Suprapubic skin (tissue), 4 donors: Measurements from ENCODE around the gene RAPGEF5.

Source experiments
- EP300 ChIP-seq: sonication (generic); formaldehyde crosslinking; IDR thresholded peaks from one replicate; pipeline ENCODE4 v1.6.1; 2017; ENCODE audit warnings: antibody characterized with exemption
- POLR2A ChIP-seq, 2 donors: fragments of 450-650 bp; IDR thresholded peaks; one replicate each; pipeline ENCODE4 v1.6.1; 2017; ENCODE audit warnings: antibody characterized with exemption in 2 of 2, mild to moderate bottlenecking in 2 of 2, moderate library complexity in 2 of 2
- POLR2AphosphoS5 ChIP-seq, 3 donors: sonication (generic); formaldehyde crosslinking; IDR thresholded peaks; one replicate each; pipeline ENCODE4 v1.6.1; 2017; ENCODE audit warnings: antibody characterized with exemption in 3 of 3
- TF ChIP-seq, protein P1 (sequence below), 2 donors: fragments of 200-600 bp in 1 of 2; fragments of 450-650 bp in 1 of 2; sonication (generic) in 1 of 2; IDR thresholded peaks; one replicate each; pipeline ENCODE4 v1.5.1; 2016 to 2019; ENCODE audit warnings: antibody characterized with exemption in 2 of 2, mild to moderate bottlenecking in 1 of 2, moderate library complexity in 1 of 2

- TF ChIP-seq, protein P1, sequence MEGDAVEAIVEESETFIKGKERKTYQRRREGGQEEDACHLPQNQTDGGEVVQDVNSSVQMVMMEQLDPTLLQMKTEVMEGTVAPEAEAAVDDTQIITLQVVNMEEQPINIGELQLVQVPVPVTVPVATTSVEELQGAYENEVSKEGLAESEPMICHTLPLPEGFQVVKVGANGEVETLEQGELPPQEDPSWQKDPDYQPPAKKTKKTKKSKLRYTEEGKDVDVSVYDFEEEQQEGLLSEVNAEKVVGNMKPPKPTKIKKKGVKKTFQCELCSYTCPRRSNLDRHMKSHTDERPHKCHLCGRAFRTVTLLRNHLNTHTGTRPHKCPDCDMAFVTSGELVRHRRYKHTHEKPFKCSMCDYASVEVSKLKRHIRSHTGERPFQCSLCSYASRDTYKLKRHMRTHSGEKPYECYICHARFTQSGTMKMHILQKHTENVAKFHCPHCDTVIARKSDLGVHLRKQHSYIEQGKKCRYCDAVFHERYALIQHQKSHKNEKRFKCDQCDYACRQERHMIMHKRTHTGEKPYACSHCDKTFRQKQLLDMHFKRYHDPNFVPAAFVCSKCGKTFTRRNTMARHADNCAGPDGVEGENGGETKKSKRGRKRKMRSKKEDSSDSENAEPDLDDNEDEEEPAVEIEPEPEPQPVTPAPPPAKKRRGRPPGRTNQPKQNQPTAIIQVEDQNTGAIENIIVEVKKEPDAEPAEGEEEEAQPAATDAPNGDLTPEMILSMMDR (IDR thresholded peaks at IDR 0.05), result no peak
- TF ChIP-seq POLR2AphosphoS5 (IDR thresholded peaks at IDR 0.05) (no peak), EP300 (no peak), POLR2A (IDR thresholded peaks at IDR 0.05) (no peak)
Observed at GRCh38 chr7:22325671-22326070, 31.3 kb downstream of the RAPGEF5 start.
